HG03521 (cell line): Measurements from ENCODE around the gene NTNG2.

Source experiments
- ATAC-seq: cut with Tn5 transposase; IDR thresholded peaks from one replicate; pipeline ENCODE4 v1.9.1; 2021; ENCODE audit warnings: mild to moderate bottlenecking, moderate library complexity; ENCODE audit not compliant: unreplicated experiment

The NTNG2 gene

DNA sequence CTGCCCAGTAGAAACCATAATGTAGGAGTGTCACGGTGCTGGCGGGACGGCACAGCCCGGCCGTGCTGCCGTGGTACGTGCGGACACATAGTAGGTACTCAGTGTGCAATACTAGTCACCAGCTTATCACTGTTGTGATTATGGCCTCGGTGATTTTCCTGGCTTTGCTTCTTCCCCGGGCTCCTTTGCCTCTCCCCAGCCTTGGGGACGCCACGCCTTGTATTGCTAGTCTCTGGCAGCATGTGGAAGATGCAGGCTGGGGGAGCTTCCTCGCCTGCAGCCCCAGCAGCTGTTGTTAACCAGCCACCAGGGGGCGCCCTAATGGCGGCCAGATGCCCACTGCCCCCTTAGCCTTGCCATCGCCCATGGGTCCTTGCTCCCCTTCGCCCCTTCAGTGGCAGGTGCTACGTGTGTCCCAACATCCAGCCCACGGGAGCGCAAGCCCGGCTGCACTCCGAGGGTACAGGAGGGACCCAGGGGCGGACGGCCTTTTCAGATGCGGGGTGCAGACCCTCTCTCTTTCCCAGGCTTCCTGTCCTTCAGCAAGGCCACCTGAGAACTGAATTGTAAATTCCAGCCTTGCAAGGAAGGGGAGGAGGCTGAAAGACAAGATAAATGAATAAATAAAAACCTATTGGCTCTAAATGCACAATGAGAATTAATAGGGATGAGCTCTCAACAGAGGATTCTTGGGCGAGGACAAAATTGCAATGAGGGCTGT lies 8.0 kb downstream of the NTNG2 start:
- ATAC-seq, result no peak

DNA sequence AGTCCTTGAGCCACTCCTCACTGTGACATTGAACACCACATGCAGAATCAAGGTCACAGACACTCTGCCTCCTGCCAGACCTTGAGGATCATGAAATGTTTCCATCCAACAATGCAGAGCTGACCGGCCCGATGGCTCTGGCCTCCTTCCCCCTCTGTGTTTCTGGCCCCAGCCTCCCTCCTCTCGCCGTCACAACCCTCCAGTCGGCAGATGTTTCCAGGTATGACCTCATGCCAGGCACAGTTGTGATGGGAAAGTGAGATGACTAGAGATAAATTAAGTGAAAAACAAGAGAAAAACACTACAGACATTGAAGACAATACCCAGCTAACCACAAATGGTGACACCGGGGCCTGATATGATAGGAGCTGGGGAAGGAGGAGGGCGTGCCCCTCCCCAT lies 9.8 kb downstream of the NTNG2 start:
- no peak for ATAC-seq

DNA sequence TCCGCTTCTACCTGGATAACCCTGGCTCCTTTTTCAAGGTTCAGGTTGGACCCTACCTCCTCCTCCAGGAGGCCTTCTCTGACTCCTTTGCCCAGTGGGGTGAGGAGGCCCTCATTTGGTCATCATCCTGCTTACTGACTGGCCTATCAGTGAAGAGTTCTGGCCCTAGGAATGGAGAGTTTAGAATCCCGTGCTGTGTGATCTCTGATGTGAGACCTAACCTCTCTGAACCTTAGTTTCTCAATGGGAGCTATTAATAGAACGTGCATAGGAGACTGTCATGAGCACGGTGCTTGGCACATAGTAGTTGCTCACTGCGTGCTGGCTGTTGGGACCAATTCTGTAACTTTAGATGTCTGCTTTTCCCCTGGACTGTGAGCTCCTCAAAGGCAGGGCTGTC lies 10.3 kb downstream of the NTNG2 start:
- no peak for ATAC-seq

DNA sequence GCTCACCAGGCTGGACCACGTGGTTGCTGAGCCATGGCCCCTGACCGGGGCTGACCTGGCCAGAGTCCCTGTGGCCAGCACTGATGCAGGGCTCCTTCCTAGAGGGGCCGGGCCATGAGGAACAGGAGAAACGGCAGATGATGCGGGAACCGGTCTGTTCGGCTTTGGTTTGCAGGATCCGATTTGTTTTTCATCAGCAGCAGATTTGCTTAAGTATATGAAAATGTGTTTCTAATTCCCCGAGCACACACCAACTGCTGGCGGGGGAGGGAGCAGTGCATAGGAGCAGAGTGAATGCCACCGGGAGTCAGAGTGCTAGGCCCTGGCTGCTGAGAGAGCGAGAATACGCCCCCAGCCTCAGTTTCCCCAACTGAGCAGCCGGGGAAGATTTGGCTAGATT lies 13.6 kb downstream of the NTNG2 start:
- ATAC-seq, result no peak

DNA sequence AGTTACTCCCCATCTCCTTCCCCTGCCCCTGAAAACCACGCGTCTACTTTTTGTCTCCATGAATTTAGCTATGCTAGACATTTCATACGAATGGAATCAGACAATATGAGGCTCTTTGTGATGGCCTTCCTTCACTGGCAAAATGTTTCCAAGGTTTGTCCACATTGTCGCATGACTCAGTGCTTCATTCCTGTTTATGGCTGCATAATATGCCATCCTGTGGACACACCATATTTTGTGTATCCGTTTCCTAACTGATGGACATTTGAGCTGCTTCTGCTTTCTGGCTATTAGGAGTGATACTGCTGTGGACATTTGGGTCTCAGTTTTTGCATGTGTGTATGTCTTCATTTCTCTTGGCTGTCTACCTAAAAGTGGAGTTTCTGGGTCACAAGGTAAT lies 14.5 kb downstream of the NTNG2 start:
- no peak for ATAC-seq

DNA sequence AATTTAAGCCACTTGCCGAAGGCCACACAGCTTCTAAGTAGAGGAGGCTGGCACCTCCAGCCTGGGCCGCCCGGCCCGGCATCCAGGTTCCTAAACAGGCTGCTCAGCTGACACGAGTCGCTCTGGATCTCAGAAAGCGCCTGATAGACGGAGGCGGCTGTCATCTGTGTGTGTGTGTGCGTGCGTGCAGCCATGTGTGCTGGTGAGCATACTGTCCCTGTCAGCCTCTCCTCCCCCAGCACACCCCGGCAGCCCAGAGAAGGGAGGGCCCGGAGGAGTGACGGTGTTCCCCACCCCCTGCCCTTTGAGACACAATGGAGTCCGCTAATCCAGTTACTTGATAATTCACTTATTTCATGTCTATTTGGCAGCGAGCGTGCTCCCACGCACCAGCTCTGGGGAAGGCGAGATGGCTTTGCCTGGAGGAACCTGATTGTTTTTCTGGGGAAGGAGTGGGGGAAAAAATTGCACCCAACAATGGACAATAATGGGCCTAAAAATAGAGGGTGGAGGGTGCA lies 20.0 kb downstream of the NTNG2 start:
- ATAC-seq, result no peak

DNA sequence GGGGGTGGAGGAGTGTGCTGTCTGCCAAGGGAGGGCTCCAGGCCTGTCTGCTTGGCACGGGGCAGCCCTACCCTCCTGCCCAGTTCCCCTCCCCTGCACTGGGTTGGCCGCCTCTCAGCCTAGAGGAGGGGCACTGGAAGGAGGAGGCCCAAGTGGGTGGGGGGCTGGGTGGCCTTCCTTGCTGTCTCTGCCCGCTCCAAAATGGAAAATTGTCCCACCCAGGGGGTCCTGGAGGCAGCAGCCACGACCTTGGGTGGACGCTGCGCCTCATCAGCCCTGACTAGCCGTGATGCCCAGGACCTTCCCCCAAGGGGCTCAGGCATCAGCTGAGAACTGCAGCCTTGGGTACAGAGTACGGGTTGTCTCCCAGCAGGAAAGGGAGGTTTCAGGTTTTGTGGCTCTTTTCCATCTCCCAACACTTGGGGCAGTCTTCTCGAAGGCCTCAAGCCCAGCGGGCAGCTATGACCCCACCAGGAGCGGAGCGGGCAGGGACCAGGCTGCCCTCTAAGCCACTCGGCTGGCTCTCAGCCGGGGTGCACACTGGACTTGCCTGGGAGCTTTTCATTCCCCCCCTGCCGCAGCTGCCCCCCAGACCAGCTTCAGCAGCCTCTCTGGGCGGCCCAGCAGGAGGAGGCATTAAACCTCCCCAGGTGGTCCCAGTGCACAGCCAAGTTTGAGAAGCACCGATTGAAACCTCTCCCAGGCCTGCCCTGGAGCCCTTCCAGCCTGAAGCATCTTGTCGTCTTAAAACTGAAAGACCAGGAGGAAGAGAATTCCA lies 20.6 kb downstream of the NTNG2 start:
- no peak for ATAC-seq

DNA sequence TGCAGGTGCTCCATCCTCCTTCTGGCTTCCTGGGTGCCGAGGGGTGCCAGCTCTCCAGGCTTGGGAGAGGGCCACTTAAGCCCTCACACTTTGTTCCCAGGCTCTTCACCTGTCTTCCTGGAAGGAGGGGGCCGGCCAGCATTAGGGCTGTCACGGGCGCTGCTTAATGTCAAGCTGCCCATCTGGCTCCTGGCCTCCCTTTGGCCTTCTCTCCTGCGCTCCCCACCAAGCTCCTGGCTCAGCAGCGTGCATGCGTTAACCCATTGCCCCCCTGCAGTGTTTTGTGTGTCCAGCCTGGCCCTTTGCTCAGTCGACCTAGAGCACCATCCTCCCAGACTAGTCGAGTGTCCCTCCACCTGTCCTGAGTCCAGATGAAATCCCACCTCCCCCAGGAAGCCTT lies 21.3 kb downstream of the NTNG2 start:
- ATAC-seq, result no peak

DNA sequence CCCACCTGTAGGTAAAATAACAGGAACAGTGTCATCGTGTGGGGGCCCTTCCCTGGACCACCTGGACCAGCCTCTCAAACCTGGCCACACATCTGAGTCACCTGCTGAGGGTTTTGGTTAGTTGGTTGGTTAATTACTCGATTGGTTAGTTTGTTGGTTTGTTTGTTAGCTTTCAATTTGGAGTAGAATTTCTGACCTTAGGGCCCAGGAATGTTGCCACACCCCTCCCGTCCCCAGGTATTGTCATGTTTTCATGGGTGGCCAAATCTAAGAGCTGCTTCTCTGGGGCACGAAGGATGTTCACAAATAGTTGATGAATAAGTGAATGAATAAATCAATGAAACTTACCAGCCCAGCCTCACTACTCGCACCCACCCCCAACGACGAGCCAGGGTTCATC lies 21.9 kb downstream of the NTNG2 start:
- ATAC-seq, result no peak

DNA sequence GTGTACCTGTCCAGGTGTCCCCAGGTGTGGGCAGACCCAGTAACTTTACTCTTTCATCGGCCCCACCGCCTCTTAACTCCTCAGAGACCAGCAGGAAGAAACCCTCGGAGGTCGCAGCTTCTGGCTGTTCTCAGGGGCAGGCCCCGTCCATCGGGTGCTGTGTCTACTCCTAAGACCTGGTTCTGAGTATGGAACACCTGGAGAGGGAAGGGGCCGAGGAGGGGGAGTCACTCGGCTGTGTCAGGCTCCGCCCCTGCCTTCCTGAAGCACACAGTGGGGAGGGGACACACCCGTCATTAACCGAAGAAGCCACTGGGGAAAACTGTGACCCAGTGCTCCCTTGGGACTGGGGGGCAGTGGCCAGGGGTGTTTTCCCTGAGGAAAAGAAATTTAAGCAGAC lies 22.3 kb downstream of the NTNG2 start:
- no peak for ATAC-seq

DNA sequence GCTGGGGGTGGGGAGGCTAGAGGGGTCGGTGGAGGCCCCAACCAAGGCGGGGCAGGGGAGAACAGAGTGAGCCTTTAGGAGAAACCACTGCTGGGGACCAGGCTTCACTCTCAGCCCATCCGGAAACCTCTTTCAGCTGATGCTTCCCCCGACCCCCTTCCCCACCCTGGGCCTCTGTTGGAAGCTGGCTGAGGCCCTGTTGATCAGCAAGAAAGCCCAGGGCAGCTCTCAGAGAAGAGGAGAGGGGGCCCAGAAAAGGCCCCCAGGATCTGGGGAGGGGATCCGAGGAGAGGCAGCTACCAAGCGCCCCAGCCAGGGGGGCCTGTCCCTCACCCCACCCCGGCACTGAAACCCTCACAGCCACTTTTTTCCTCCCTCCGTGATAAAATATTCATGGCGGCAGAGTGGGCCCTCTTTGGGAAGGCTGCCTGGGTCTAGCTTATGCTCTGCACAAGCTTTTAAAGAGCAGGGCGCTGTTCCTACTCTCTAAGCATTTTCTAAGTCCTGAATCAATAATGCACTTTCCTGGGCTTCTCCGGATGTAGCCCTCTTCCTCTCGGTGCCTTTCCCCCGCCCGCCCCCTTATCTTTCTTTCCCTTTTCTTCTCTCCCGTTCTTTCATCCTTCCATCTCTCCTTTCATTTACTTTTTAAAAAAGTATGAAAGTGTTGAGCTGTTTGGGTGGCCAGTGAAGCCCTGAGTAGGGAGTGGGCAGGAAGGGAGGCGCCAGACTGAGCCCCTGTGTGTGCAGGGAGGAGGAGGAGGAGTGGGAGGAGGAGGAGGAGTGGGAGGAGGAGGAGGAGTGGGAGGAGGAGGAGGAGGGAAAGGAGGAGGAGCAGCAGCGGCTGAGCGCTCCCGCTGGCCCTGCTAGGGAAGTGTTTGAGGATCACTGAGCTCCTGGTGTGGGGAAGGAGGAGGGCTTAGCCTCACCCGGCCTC lies 23.5 kb downstream of the NTNG2 start:
- ATAC-seq, result no peak

DNA sequence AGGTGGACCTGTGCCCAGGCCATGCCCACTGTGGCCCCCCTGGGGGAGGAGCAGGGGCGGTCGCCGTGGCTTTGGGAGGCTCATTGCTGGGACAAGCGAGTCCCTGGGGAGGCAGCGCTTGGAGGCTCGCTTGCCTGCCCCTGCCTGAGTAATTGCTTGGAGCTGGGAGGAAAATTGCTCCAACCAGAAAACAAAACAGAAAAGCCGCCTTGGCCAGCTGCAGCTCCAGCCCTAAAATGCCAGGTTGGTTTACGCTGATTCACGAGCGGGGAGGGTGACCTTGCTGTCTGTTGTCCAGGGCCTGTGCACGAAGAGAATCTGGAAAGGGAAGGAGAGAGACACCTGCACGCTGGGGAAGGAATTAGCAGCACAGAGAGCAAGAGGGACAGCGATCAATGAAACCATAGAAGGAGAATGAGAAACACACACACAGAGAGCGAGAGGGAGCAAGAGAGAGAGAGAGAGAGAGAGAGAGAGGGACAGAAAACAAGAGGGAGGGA lies 25.3 kb downstream of the NTNG2 start:
- no peak for ATAC-seq

DNA sequence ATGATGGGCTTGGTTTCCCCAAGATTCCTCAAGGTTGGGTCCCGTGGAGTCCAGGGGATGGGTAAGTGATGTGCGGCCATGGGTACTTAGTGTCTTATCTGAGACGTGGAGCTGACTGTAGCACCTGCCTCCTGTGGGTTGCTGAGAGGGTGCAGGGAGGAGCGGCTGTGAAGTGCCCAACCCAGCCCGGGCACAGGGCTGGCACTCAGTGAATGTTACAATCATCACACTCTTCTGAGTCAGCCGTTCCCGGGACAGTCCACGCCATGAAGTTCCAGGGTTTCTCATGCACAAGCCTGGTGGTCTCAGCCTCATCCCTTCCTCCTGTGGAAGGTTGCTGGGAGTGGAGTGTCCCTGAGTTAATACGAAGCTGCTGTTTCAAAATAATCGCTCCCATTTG lies 29.1 kb downstream of the NTNG2 start:
- no peak for ATAC-seq

DNA sequence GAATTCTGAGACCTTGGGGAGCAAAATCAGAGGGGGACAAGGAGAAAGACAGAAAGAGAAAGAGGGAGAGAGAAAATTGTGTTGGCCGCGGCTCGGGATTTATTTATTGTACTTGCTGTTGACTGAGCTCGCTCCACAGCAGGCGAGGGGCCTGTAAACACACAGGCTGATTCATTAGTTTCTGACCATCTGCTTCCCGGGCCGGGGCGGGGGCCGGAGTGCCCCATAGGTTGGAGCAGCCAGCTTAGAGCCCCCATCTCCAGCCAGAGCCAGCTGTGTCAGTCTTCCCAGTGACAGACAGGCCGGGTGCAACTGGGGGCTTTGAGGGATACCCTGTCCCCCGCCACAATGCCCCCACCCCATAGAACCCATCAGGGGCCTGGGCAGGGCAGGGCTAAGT lies 30.9 kb downstream of the NTNG2 start:
- no peak for ATAC-seq

DNA sequence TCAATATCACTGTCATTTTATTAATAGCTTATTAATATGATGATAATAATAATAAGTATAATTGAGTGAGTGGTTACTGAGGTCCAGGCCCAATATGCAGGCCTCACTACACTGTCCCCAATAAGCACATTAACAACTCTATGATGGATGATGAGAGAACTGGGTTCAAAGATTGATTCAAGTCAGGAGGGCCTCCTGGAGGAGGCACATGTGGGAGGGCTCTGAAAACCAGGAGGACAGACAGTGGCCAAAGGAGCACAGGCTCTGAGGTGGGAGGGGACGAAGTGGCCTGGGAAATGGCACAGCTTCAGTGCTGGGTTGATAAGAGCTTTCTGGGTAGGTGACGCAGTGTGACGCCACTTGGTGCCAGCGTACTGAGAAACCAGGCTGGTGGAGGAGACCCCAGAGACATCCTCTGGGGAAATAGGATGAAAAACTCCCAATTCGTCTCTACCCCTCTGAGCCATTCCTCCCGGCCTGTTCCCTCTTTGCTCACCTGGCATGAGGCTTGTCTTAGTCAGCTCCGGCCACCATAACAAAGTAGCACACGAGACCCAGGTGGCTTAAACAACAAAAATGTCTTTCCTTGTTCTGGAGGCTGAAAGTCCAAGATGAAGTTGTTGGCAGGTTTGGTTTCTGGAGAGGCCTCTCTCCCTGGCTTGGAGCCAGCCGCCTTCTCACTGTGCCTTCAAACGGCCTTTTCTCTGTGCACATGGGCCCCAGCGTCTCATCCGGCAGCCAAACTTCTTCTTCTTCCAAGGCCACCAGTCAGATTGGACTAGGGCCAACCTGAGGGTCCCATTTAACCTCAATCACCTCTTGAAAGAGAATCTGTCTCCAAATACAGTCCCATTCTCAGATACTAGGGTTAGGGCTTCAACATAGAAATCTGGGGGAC lies 31.6 kb downstream of the NTNG2 start:
- no peak for ATAC-seq

DNA sequence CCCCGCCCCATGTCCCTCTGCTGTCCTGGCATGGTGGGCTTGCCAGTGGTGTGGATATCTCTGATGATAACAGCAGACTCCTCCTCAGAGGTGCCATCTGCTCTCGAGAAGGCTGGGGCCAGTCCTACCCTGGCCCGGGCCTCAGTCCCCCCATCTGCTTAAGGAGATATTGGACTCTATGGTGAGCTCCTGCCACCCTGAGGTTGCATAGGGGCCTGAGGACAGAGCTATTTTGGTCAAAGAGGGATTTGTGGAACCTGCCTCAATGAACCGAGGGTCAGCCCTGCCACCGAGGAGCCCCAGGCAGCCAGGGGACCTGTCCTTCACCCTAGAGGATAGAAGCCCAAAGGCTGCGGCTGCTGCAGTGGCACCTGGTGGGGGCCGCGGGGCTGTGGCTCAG lies 32.6 kb downstream of the NTNG2 start:
- ATAC-seq, result no peak

DNA sequence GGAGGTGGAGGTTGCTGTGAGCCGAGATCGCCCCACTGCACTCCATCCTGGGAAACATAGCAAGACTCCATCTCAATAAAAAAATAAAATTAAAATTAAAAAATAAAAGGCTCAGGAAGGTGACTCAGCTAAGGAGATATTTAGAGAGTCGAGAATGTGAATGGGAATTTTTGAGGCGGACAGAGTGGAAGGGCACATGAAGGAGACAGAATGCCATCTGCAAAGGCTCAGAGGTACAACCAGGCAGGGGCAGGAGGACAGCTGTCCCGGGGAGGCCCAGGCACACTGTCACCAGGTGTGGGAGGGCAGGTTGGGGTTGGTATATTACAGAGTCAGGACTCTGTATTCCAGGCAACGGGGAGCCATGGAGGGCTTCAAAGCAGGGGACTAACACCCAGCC lies 35.5 kb downstream of the NTNG2 start:
- no peak for ATAC-seq

DNA sequence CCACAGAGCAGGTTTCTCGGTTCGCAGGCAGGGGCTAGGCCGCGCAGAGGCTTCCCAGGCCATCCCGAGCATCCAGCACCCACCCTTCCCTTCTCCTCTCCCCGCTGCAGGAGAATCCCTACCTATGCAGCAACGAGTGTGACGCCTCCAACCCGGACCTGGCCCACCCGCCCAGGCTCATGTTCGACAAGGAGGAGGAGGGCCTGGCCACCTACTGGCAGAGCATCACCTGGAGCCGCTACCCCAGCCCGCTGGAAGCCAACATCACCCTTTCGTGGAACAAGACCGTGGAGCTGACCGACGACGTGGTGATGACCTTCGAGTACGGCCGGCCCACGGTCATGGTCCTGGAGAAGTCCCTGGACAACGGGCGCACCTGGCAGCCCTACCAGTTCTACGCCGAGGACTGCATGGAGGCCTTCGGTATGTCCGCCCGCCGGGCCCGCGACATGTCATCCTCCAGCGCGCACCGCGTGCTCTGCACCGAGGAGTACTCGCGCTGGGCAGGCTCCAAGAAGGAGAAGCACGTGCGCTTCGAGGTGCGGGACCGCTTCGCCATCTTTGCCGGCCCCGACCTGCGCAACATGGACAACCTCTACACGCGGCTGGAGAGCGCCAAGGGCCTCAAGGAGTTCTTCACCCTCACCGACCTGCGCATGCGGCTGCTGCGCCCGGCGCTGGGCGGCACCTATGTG lies 36.1 kb downstream of the NTNG2 start:
- ATAC-seq, result no peak

DNA sequence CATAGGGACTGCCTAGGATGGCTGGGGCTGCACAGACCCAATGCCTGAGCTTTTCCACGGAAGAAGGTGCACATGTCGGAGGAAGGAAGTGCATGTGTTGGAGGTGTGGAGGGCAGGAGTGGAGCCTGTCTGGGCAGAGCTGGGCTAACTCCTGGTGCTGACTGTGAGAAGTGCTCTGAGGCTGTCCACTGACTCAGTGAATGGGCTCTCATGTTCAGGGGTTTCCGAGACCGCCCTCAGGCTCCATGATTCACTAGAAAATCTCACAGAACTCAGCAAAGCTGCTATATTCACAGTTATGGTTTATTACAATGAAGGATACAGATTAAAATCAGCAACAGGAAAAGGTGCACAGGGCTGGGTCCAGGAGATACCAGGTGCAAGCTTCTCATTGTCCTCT lies 37.2 kb downstream of the NTNG2 start:
- no peak for ATAC-seq

DNA sequence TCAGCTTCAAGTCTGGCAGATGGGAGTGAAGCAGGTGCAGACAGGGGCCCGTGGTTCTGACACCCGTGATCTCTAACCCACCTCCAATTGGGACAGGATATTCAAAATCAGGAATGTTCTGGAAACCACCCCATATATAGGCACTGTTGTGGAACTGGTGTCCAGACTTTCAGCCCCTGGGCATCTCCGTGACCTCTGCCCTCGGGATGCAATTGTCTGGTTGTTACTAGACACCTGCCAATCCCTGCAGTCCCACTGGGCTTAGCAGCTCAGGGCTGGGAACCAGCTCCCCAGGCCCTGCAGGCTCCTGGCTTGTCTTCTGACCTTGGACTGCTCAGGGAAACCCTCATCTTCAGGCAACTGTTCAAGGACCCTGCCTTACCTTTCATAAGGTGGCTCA lies 38.8 kb downstream of the NTNG2 start:
- ATAC-seq, result no peak
